ENCODE data around the gene TEN1.

DNA sequence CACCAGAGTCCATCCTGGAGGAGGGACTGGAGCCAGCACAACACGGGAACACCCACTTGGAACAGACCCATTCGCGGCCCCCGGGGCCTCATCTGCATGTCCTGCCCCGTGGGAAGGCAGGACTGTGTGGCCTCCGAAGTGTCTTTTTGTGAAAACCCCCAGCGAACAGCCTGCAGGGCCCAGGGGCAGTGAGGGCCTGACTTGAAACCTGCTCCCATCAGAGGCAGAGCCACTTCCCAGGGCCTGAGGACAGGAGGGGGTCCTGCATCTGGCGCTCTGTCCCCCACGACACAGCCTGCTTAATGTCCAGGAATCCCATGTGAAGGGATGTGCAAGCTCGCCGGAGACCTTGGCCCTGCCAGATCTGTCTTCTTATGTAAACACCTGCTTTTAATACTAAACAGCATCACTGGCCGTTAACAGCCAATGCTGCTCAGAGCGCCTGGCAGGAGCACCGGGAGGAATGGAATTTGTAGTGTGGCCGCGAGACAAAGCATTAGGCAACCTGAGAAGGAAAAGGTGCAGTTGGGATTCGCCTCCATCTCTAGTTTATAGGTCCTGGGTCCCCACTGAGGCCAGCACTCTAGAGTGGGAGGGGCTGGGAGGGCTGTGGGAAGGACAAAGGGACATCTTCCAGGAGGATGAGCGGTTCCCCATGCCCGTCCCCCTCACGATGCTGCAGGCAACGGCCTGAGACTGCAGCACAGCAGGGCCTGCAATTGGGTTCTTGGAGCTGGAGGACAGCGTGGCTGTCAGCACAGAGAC is 57.6 kb downstream of the TEN1 start:
- TF ChIP-seq YY1 (IDR thresholded peaks at IDR 0.05; ENCODE audit: insufficient read depth, insufficient read length) (no peak), ZNF274 (IDR thresholded peaks at IDR 0.05; ENCODE audit: low read depth, low read length) (no peak), SUZ12 (IDR thresholded peaks at IDR 0.05; ENCODE audit: extremely low read depth, insufficient read depth, insufficient read length) (no peak)
